H9 (cell line): ENCODE results near the gene DPH5. TPM values are rescaled to one million over a fixed set of nuclear protein-coding genes. Genes with fewer than 3 reads are reported as not detected.

Experiments
- DNase-seq: peaks from one replicate; pipeline ENCODE4 v3.0.0-alpha.2; 2017
- H2AFZ ChIP-seq: one replicate; pipeline ENCODE4 v1.6.1; 2013; ENCODE audit warnings: mild to moderate bottlenecking, low read length, control low read depth, moderate library complexity
- H2AK5ac ChIP-seq: 2 replicates; pipeline ENCODE4 v1.6.1; 2013; ENCODE audit warnings: low read length, control low read depth, mixed read lengths; ENCODE audit not compliant: insufficient read length
- H2BK120ac ChIP-seq: one replicate; pipeline ENCODE4 v1.6.1; 2013; ENCODE audit warnings: low read depth, mild to moderate bottlenecking, low read length, control low read depth, inconsistent platforms; ENCODE audit not compliant: poor library complexity, severe bottlenecking
- H2BK12ac ChIP-seq: 2 replicates; pipeline ENCODE4 v1.6.1; 2013; ENCODE audit warnings: low read length, control low read depth, mixed read lengths, low read depth; ENCODE audit not compliant: insufficient read length
- H2BK15ac ChIP-seq: 2 replicates; pipeline ENCODE4 v1.6.1; 2013; ENCODE audit warnings: low read depth, low read length, control low read depth
- H2BK20ac ChIP-seq: one replicate; pipeline ENCODE4 v1.6.1; 2013; ENCODE audit warnings: low read depth, mild to moderate bottlenecking, low read length, control low read depth, inconsistent platforms; ENCODE audit not compliant: poor library complexity, severe bottlenecking
- H2BK5ac ChIP-seq: 2 replicates; pipeline ENCODE4 v1.6.1; 2013; ENCODE audit warnings: low read length, control low read depth, mixed read lengths; ENCODE audit not compliant: insufficient read length
- H3K14ac ChIP-seq: 2 replicates; pipeline ENCODE4 v1.6.1; 2013; ENCODE audit warnings: low read length, control low read depth; ENCODE audit not compliant: insufficient read depth
- H3K18ac ChIP-seq: 2 replicates; pipeline ENCODE4 v1.6.1; 2013; ENCODE audit warnings: low read depth, mild to moderate bottlenecking, mixed read lengths, low read length, control low read depth; ENCODE audit not compliant: insufficient read length
- H3K23ac ChIP-seq: 2 replicates; pipeline ENCODE4 v1.6.1; 2013; ENCODE audit warnings: low read length, control low read depth, mixed read lengths, low read depth; ENCODE audit not compliant: insufficient read length
- H3K23me2 ChIP-seq: 2 replicates; pipeline ENCODE4 v1.6.1; 2013; ENCODE audit warnings: low read depth, mild to moderate bottlenecking, mixed read lengths, low read length, control low read depth; ENCODE audit not compliant: insufficient read length, poor library complexity, severe bottlenecking
- H3K27ac ChIP-seq: 2 replicates; pipeline ENCODE4 v1.5.1; 2013; ENCODE audit warnings: low read length, control low read depth, mixed read lengths, low read depth; ENCODE audit not compliant: insufficient read length
- H3K27me3 ChIP-seq: 2 replicates; pipeline ENCODE4 v1.6.1; 2013; ENCODE audit warnings: low read length, control low read depth, inconsistent platforms; ENCODE audit not compliant: insufficient read depth
- H3K4ac ChIP-seq: 2 replicates; pipeline ENCODE4 v1.6.1; 2013; ENCODE audit warnings: low read depth, mild to moderate bottlenecking, control low read depth, inconsistent platforms, low read length, moderate library complexity
- H3K4me1 ChIP-seq: 2 replicates; pipeline ENCODE4 v1.6.1; 2013; ENCODE audit warnings: low read length, control low read depth, inconsistent platforms; ENCODE audit not compliant: insufficient read depth
- H3K4me2 ChIP-seq: 2 replicates; pipeline ENCODE4 v1.6.1; 2013; ENCODE audit warnings: low read length, control low read depth, mixed read lengths; ENCODE audit not compliant: insufficient read length, insufficient read depth
- H3K56ac ChIP-seq: 2 replicates; pipeline ENCODE4 v1.6.1; 2013; ENCODE audit warnings: low read depth, mild to moderate bottlenecking, mixed read lengths, low read length, control low read depth; ENCODE audit not compliant: insufficient read length
- H3K79me1 ChIP-seq: 2 replicates; pipeline ENCODE4 v1.6.1; 2013; ENCODE audit warnings: low read depth, mild to moderate bottlenecking, moderate library complexity, low read length, control low read depth, inconsistent platforms; ENCODE audit not compliant: insufficient read depth, poor library complexity, severe bottlenecking
- H3K79me2 ChIP-seq: 2 replicates; pipeline ENCODE4 v1.6.1; 2013; ENCODE audit warnings: low read length, control low read depth, inconsistent platforms; ENCODE audit not compliant: insufficient read depth
- H3K9ac ChIP-seq: 2 replicates; pipeline ENCODE4 v1.6.1; 2013; ENCODE audit warnings: low read length, control low read depth, mixed read lengths; ENCODE audit not compliant: insufficient read length; ENCODE audit errors: extremely low read depth
- H3K9me3 ChIP-seq: one replicate; pipeline ENCODE4 v1.6.1; 2013; ENCODE audit warnings: low read depth, low read length, inconsistent platforms; ENCODE audit not compliant: control insufficient read depth
- H3T11ph ChIP-seq: one replicate; pipeline ENCODE4 v1.6.1; 2013; ENCODE audit warnings: mild to moderate bottlenecking, low read length, control low read depth, inconsistent platforms
- H4K20me1 ChIP-seq: one replicate; pipeline ENCODE4 v1.6.1; 2013; ENCODE audit not compliant: control insufficient read depth, insufficient read length, insufficient read depth
- H4K5ac ChIP-seq: 2 replicates; pipeline ENCODE4 v1.6.1; 2013; ENCODE audit warnings: low read depth, mild to moderate bottlenecking, mixed read lengths, low read length, control low read depth; ENCODE audit not compliant: insufficient read length
- H4K8ac ChIP-seq: replicated peaks from 2 replicates; pipeline ENCODE4 v1.6.1; 2013; ENCODE audit warnings: low read length, control low read depth, mixed read lengths, low read depth; ENCODE audit not compliant: insufficient read length
- H4K91ac ChIP-seq: 2 replicates; pipeline ENCODE4 v1.6.1; 2013; ENCODE audit warnings: low read depth, mild to moderate bottlenecking, moderate library complexity, mixed read lengths, low read length, control low read depth; ENCODE audit not compliant: insufficient read length
- H3K27ac Mint-ChIP-seq, 3 experiments: 2 replicates in 2 of 3; 3 replicates in 1 of 3; pipeline ENCODE4 v1.8.0; 2020 to 2021; ENCODE audit warnings: mixed read lengths in 3 of 3, mild to moderate bottlenecking in 1 of 3, moderate library complexity in 1 of 3
- H3K27me3 Mint-ChIP-seq: 2 replicates; pipeline ENCODE4 v1.8.0; 2021; ENCODE audit warnings: low read depth, mild to moderate bottlenecking, moderate library complexity, mixed read lengths
- H3K36me3 Mint-ChIP-seq, 3 experiments: 2 replicates in 2 of 3; 3 replicates in 1 of 3; pipeline ENCODE4 v1.8.0; 2020 to 2021; ENCODE audit warnings: low read depth in 3 of 3, mixed read lengths in 3 of 3; ENCODE audit not compliant: insufficient read depth in 1 of 3
- H3K4me1 Mint-ChIP-seq, 2 experiments: 2 replicates each; pipeline ENCODE4 v1.8.0; 2020; ENCODE audit warnings: mixed read lengths in 2 of 2
- H3K4me3 Mint-ChIP-seq, 2 experiments: 2 replicates in 1 of 2; 3 replicates in 1 of 2; pipeline ENCODE4 v1.8.0; 2020 to 2021; ENCODE audit warnings: mild to moderate bottlenecking in 2 of 2, mixed read lengths in 2 of 2, moderate library complexity in 1 of 2
- H3K9me3 Mint-ChIP-seq, 2 experiments: 2 replicates in 1 of 2; 3 replicates in 1 of 2; pipeline ENCODE4 v1.8.0; 2020; ENCODE audit warnings: mild to moderate bottlenecking in 2 of 2, mixed read lengths in 2 of 2, moderate library complexity in 1 of 2
- CTCF ChIP-seq: fragments of 200-600 bp; sonication (generic); conservative IDR thresholded peaks from 3 replicates; pipeline ENCODE4 v1.8.0; 2021; ENCODE audit warnings: antibody characterized with exemption, mild to moderate bottlenecking
- WGBS: extraction: QIAGEN DNeasy Blood & Tissue Kit; methylation state at CpG from one replicate; pipeline ENCODE4 v1.1.7; 2013; ENCODE audit warnings: missing lambda C conversion rate, low lambda C conversion rate, mixed read lengths; ENCODE audit not compliant: insufficient read length; ENCODE audit errors: extremely low coverage; 5-methylcytosine and 5-hydroxymethylcytosine counted together
- total RNA-seq: library from RNA; stranded (reverse); gene quantifications from 2 replicates; pipeline ENCODE4 v1.2.1, GENCODE V29; 2021

The DPH5 gene
- total RNA-seq, 1 experiment from 2014 or later: 49.4 TPM

- no peak overlapping the region for H4K91ac ChIP-seq
- no peak overlapping the region for H2AFZ ChIP-seq
- H3T11ph ChIP-seq: no peak overlapping the region
- no peak overlapping the region for H2BK20ac ChIP-seq
- H3K14ac ChIP-seq: no peak overlapping the region
- Mint-ChIP-seq H3K36me3 (peaks cover 25 to 32% (median 31%) of the 10 kb centered on the region in 3 experiments), H3K4me3 (no peak overlapping the region), H3K27me3 (no peaks in the 10 kb centered on the region), H3K27ac (peak overlapping the region in 1 of 3 experiments; percentile 93; a peak in 1 of 7 replicates), H3K9me3 (peaks cover 13 to 16% of the 10 kb centered on the region in 2 experiments), H3K4me1 (peaks cover 53 to 57% of the 10 kb centered on the region in 2 experiments)
- H3K79me1 ChIP-seq: no peaks in the 10 kb centered on the region
- no peak overlapping the region for H4K5ac ChIP-seq
- H4K20me1 ChIP-seq: no peaks in the 10 kb centered on the region
- H2BK120ac ChIP-seq: no peak overlapping the region
- TF ChIP-seq CTCF: no peak
- no peak for DNase-seq
- H2AK5ac ChIP-seq: no peak overlapping the region
- no peak overlapping the region for H3K4me2 ChIP-seq
- WGBS: no CpG with 5 or more reads among the region's 4 CpGs
- H3K27me3 ChIP-seq: no peaks in the 10 kb centered on the region
- no peak overlapping the region for H2BK15ac ChIP-seq
- no peak overlapping the region for H3K27ac ChIP-seq
- no peaks in the 10 kb centered on the region for H3K9me3 ChIP-seq
- no peak overlapping the region for H3K23ac ChIP-seq
- H3K79me2 ChIP-seq: no peaks in the 10 kb centered on the region
- no peaks in the 10 kb centered on the region for H3K23me2 ChIP-seq
- no peak overlapping the region for H2BK5ac ChIP-seq
- H3K4me1 ChIP-seq: peaks cover 13% of the 10 kb centered on the region; the same call in 1 of the 2 replicates
- H3K56ac ChIP-seq: no peak overlapping the region
- H4K8ac ChIP-seq: no peak overlapping the region
- H3K9ac ChIP-seq: no peak overlapping the region
- no peak overlapping the region for H3K18ac ChIP-seq
- H2BK12ac ChIP-seq: no peak overlapping the region
- H3K4ac ChIP-seq: no peak overlapping the region
These were observed 73.4 kb downstream of the DPH5 start for GRCh38 chr1:100952104-100952745.
